H9 (cell line): ENCODE data around the gene ATOX1. TPM values are rescaled to one million over a fixed set of nuclear protein-coding genes. Genes with fewer than 3 reads are reported as not detected.
"Not testable (repeated sequence)": the region's sequence is repeated elsewhere in the genome, so short reads cannot be mapped to it uniquely, and the experiment has no call there.

ENCODE experiments used
- DNase-seq: peaks from one replicate; pipeline ENCODE4 v3.0.0-alpha.2; 2017
- H2AFZ ChIP-seq: one replicate; pipeline ENCODE4 v1.6.1; 2013; ENCODE audit warnings: mild to moderate bottlenecking, low read length, control low read depth, moderate library complexity
- H2AK5ac ChIP-seq: 2 replicates; pipeline ENCODE4 v1.6.1; 2013; ENCODE audit warnings: low read length, control low read depth, mixed read lengths; ENCODE audit not compliant: insufficient read length
- H2BK120ac ChIP-seq: one replicate; pipeline ENCODE4 v1.6.1; 2013; ENCODE audit warnings: low read depth, mild to moderate bottlenecking, low read length, control low read depth, inconsistent platforms; ENCODE audit not compliant: poor library complexity, severe bottlenecking
- H2BK12ac ChIP-seq: 2 replicates; pipeline ENCODE4 v1.6.1; 2013; ENCODE audit warnings: low read length, control low read depth, mixed read lengths, low read depth; ENCODE audit not compliant: insufficient read length
- H2BK15ac ChIP-seq: 2 replicates; pipeline ENCODE4 v1.6.1; 2013; ENCODE audit warnings: low read depth, low read length, control low read depth
- H2BK20ac ChIP-seq: one replicate; pipeline ENCODE4 v1.6.1; 2013; ENCODE audit warnings: low read depth, mild to moderate bottlenecking, low read length, control low read depth, inconsistent platforms; ENCODE audit not compliant: poor library complexity, severe bottlenecking
- H2BK5ac ChIP-seq: 2 replicates; pipeline ENCODE4 v1.6.1; 2013; ENCODE audit warnings: low read length, control low read depth, mixed read lengths; ENCODE audit not compliant: insufficient read length
- H3K14ac ChIP-seq: 2 replicates; pipeline ENCODE4 v1.6.1; 2013; ENCODE audit warnings: low read length, control low read depth; ENCODE audit not compliant: insufficient read depth
- H3K18ac ChIP-seq: 2 replicates; pipeline ENCODE4 v1.6.1; 2013; ENCODE audit warnings: low read depth, mild to moderate bottlenecking, mixed read lengths, low read length, control low read depth; ENCODE audit not compliant: insufficient read length
- H3K23ac ChIP-seq: 2 replicates; pipeline ENCODE4 v1.6.1; 2013; ENCODE audit warnings: low read length, control low read depth, mixed read lengths, low read depth; ENCODE audit not compliant: insufficient read length
- H3K23me2 ChIP-seq: 2 replicates; pipeline ENCODE4 v1.6.1; 2013; ENCODE audit warnings: low read depth, mild to moderate bottlenecking, mixed read lengths, low read length, control low read depth; ENCODE audit not compliant: insufficient read length, poor library complexity, severe bottlenecking
- H3K27ac ChIP-seq: 2 replicates; pipeline ENCODE4 v1.5.1; 2013; ENCODE audit warnings: low read length, control low read depth, mixed read lengths, low read depth; ENCODE audit not compliant: insufficient read length
- H3K27me3 ChIP-seq: 2 replicates; pipeline ENCODE4 v1.6.1; 2013; ENCODE audit warnings: low read length, control low read depth, inconsistent platforms; ENCODE audit not compliant: insufficient read depth
- H3K4ac ChIP-seq: 2 replicates; pipeline ENCODE4 v1.6.1; 2013; ENCODE audit warnings: low read depth, mild to moderate bottlenecking, control low read depth, inconsistent platforms, low read length, moderate library complexity
- H3K4me1 ChIP-seq: 2 replicates; pipeline ENCODE4 v1.6.1; 2013; ENCODE audit warnings: low read length, control low read depth, inconsistent platforms; ENCODE audit not compliant: insufficient read depth
- H3K4me2 ChIP-seq: 2 replicates; pipeline ENCODE4 v1.6.1; 2013; ENCODE audit warnings: low read length, control low read depth, mixed read lengths; ENCODE audit not compliant: insufficient read length, insufficient read depth
- H3K56ac ChIP-seq: 2 replicates; pipeline ENCODE4 v1.6.1; 2013; ENCODE audit warnings: low read depth, mild to moderate bottlenecking, mixed read lengths, low read length, control low read depth; ENCODE audit not compliant: insufficient read length
- H3K79me1 ChIP-seq: 2 replicates; pipeline ENCODE4 v1.6.1; 2013; ENCODE audit warnings: low read depth, mild to moderate bottlenecking, moderate library complexity, low read length, control low read depth, inconsistent platforms; ENCODE audit not compliant: insufficient read depth, poor library complexity, severe bottlenecking
- H3K79me2 ChIP-seq: 2 replicates; pipeline ENCODE4 v1.6.1; 2013; ENCODE audit warnings: low read length, control low read depth, inconsistent platforms; ENCODE audit not compliant: insufficient read depth
- H3K9ac ChIP-seq: 2 replicates; pipeline ENCODE4 v1.6.1; 2013; ENCODE audit warnings: low read length, control low read depth, mixed read lengths; ENCODE audit not compliant: insufficient read length; ENCODE audit errors: extremely low read depth
- H3K9me3 ChIP-seq: one replicate; pipeline ENCODE4 v1.6.1; 2013; ENCODE audit warnings: low read depth, low read length, inconsistent platforms; ENCODE audit not compliant: control insufficient read depth
- H3T11ph ChIP-seq: one replicate; pipeline ENCODE4 v1.6.1; 2013; ENCODE audit warnings: mild to moderate bottlenecking, low read length, control low read depth, inconsistent platforms
- H4K20me1 ChIP-seq: one replicate; pipeline ENCODE4 v1.6.1; 2013; ENCODE audit not compliant: control insufficient read depth, insufficient read length, insufficient read depth
- H4K5ac ChIP-seq: 2 replicates; pipeline ENCODE4 v1.6.1; 2013; ENCODE audit warnings: low read depth, mild to moderate bottlenecking, mixed read lengths, low read length, control low read depth; ENCODE audit not compliant: insufficient read length
- H4K8ac ChIP-seq: replicated peaks from 2 replicates; pipeline ENCODE4 v1.6.1; 2013; ENCODE audit warnings: low read length, control low read depth, mixed read lengths, low read depth; ENCODE audit not compliant: insufficient read length
- H4K91ac ChIP-seq: 2 replicates; pipeline ENCODE4 v1.6.1; 2013; ENCODE audit warnings: low read depth, mild to moderate bottlenecking, moderate library complexity, mixed read lengths, low read length, control low read depth; ENCODE audit not compliant: insufficient read length
- H3K27ac Mint-ChIP-seq, 3 experiments: 2 replicates in 2 of 3; 3 replicates in 1 of 3; pipeline ENCODE4 v1.8.0; 2020 to 2021; ENCODE audit warnings: mixed read lengths in 3 of 3, mild to moderate bottlenecking in 1 of 3, moderate library complexity in 1 of 3
- H3K27me3 Mint-ChIP-seq: 2 replicates; pipeline ENCODE4 v1.8.0; 2021; ENCODE audit warnings: low read depth, mild to moderate bottlenecking, moderate library complexity, mixed read lengths
- H3K36me3 Mint-ChIP-seq, 3 experiments: 2 replicates in 2 of 3; 3 replicates in 1 of 3; pipeline ENCODE4 v1.8.0; 2020 to 2021; ENCODE audit warnings: low read depth in 3 of 3, mixed read lengths in 3 of 3; ENCODE audit not compliant: insufficient read depth in 1 of 3
- H3K4me1 Mint-ChIP-seq, 2 experiments: 2 replicates each; pipeline ENCODE4 v1.8.0; 2020; ENCODE audit warnings: mixed read lengths in 2 of 2
- H3K4me3 Mint-ChIP-seq, 2 experiments: 2 replicates in 1 of 2; 3 replicates in 1 of 2; pipeline ENCODE4 v1.8.0; 2020 to 2021; ENCODE audit warnings: mild to moderate bottlenecking in 2 of 2, mixed read lengths in 2 of 2, moderate library complexity in 1 of 2
- H3K9me3 Mint-ChIP-seq, 2 experiments: 2 replicates in 1 of 2; 3 replicates in 1 of 2; pipeline ENCODE4 v1.8.0; 2020; ENCODE audit warnings: mild to moderate bottlenecking in 2 of 2, mixed read lengths in 2 of 2, moderate library complexity in 1 of 2
- CTCF ChIP-seq: fragments of 200-600 bp; sonication (generic); conservative IDR thresholded peaks from 3 replicates; pipeline ENCODE4 v1.8.0; 2021; ENCODE audit warnings: antibody characterized with exemption, mild to moderate bottlenecking
- WGBS: extraction: QIAGEN DNeasy Blood & Tissue Kit; methylation state at CpG from one replicate; pipeline ENCODE4 v1.1.7; 2013; ENCODE audit warnings: missing lambda C conversion rate, low lambda C conversion rate, mixed read lengths; ENCODE audit not compliant: insufficient read length; ENCODE audit errors: extremely low coverage; 5-methylcytosine and 5-hydroxymethylcytosine counted together
- total RNA-seq: library from RNA; stranded (reverse); gene quantifications from 2 replicates; pipeline ENCODE4 v1.2.1, GENCODE V29; 2021

Gene ATOX1
- total RNA-seq, 1 experiment from 2014 or later = 75.0 TPM

GRCh38 chr5:151784141-151784540, 25.7 kb upstream of the ATOX1 start:
- Histone ChIP-seq H2BK20ac (no peak overlapping the region), H3K4me2 (no peak overlapping the region), H2AK5ac (no peak overlapping the region), H3K4me1 (no peaks in the 10 kb centered on the region; the same call in 1 of the 2 replicates), H3K23me2 (no peaks in the 10 kb centered on the region), H3K79me2 (peaks cover 69% of the 10 kb centered on the region), H3K14ac (no peak overlapping the region), H3K4ac (no peak overlapping the region), H2AFZ (no peak overlapping the region), H4K8ac (no peak overlapping the region), H3K79me1 (peaks cover 3% of the 10 kb centered on the region), H2BK5ac (no peak overlapping the region), H4K5ac (no peak overlapping the region), H3K56ac (no peak overlapping the region), H2BK15ac (no peak overlapping the region), H3T11ph (no peak overlapping the region), H3K9me3 (no peaks in the 10 kb centered on the region), H2BK12ac (no peak overlapping the region), H3K27me3 (no peaks in the 10 kb centered on the region), H4K20me1 (no peaks in the 10 kb centered on the region), H4K91ac (no peak overlapping the region), H3K18ac (no peak overlapping the region), H3K23ac (no peak overlapping the region), H3K9ac (no peak overlapping the region), H2BK120ac (no peak overlapping the region), H3K27ac (no peak overlapping the region)
- no peak for DNase-seq
- no peak overlapping the region for H3K27ac Mint-ChIP-seq
- no peaks in the 10 kb centered on the region for H3K27me3 Mint-ChIP-seq
- TF ChIP-seq CTCF = no peak
- WGBS = no CpG with 5 or more reads among the region's 3 CpGs
- H3K36me3 Mint-ChIP-seq = peaks cover 16 to 37% (median 30%) of the 10 kb centered on the region in 3 experiments
- H3K4me3 Mint-ChIP-seq = no peak overlapping the region
- no peaks in the 10 kb centered on the region for H3K9me3 Mint-ChIP-seq
- H3K4me1 Mint-ChIP-seq = peaks cover 39 to 40% of the 10 kb centered on the region in 2 experiments

- H4K8ac ChIP-seq, H3K79me1 ChIP-seq, H3K23ac ChIP-seq, H3K27me3 ChIP-seq, H3K4me3 Mint-ChIP-seq, H2BK12ac ChIP-seq, H2BK20ac ChIP-seq, H3K27ac ChIP-seq, H3K27ac Mint-ChIP-seq, H2AFZ ChIP-seq, H3K4ac ChIP-seq, H4K91ac ChIP-seq, H3K27me3 Mint-ChIP-seq, H3K4me1 ChIP-seq, H3T11ph ChIP-seq, H4K20me1 ChIP-seq, H3K4me2 ChIP-seq, H4K5ac ChIP-seq, H2BK5ac ChIP-seq, DNase-seq, H3K23me2 ChIP-seq, H3K56ac ChIP-seq, H3K14ac ChIP-seq, H3K9ac ChIP-seq, H3K18ac ChIP-seq, H3K9me3 Mint-ChIP-seq, H3K9me3 ChIP-seq, H2AK5ac ChIP-seq, H2BK120ac ChIP-seq, H2BK15ac ChIP-seq: not testable (repeated sequence)
- Mint-ChIP-seq H3K4me1 (peaks cover 44 to 45% of the 10 kb centered on the region in 2 experiments), H3K36me3 (peaks cover 13 to 37% (median 30%) of the 10 kb centered on the region in 3 experiments)
- H3K79me2 ChIP-seq = peaks cover 73% of the 10 kb centered on the region
- WGBS = no CpG with 5 or more reads among the region's 16 CpGs
These were observed 25.2 kb upstream of the ATOX1 start for GRCh38 chr5:151783664-151784063.
